Measurements from ENCODE around the gene EEF1G. TPM values are rescaled to one million over a fixed set of nuclear protein-coding genes. Genes with fewer than 3 reads are reported as not detected.

EEF1G gene
- total RNA-seq, 2 donors from 2014 or later = 707 to 1,175 TPM

GRCh38 chr11:62543680-62544444 lies 29.8 kb downstream of the EEF1G start:
- H3K27me3 ChIP-seq = no peaks in the 10 kb centered on the region
- H3K27ac ChIP-seq = peak overlapping the region; percentile 97 to 100
- no peak for TF ChIP-seq CTCF (IDR thresholded peaks at IDR 0.05)
- H3K36me3 ChIP-seq = no peaks in the 10 kb centered on the region
- DNase-seq (ENCODE audit: low spot score) = no peak
- peaks cover 2 to 82% of the 10 kb centered on the region in 2 donors for H3K4me1 ChIP-seq
- peak overlapping the region; percentile 93 to 97 for H3K4me3 ChIP-seq
- no peaks in the 10 kb centered on the region for H3K9me3 ChIP-seq

- Histone ChIP-seq H3K36me3 (no peaks in the 10 kb centered on the region), H3K27me3 (no peaks in the 10 kb centered on the region), H3K4me3 (peak overlapping the region; percentile 93 to 97), H3K9me3 (no peaks in the 10 kb centered on the region), H3K4me1 (peaks cover 2 to 82% of the 10 kb centered on the region in 2 donors), H3K27ac (peak overlapping the region; percentile 97 to 100)
- DNase-seq (ENCODE audit: low spot score) = peak; percentile 90
- TF ChIP-seq CTCF (IDR thresholded peaks at IDR 0.05) = peak; percentile 99 to 100
Measured at GRCh38 chr11:62542750-62543567, 30.7 kb downstream of the EEF1G start.

- no peak for TF ChIP-seq CTCF (IDR thresholded peaks at IDR 0.05)
- H3K4me3 ChIP-seq = peak overlapping the region; percentile 93 to 97
- H3K27ac ChIP-seq = peak overlapping the region; percentile 97 to 100
- H3K4me1 ChIP-seq = peaks cover 2 to 82% of the 10 kb centered on the region in 2 donors
- no peaks in the 10 kb centered on the region for H3K27me3 ChIP-seq
- no peaks in the 10 kb centered on the region for H3K36me3 ChIP-seq
- no peak for DNase-seq (ENCODE audit: low spot score)
- H3K9me3 ChIP-seq = no peaks in the 10 kb centered on the region
Measured at GRCh38 chr11:62542111-62542745, 31.5 kb downstream of the EEF1G start.

GRCh38 chr11:62540804-62541701 lies 32.6 kb downstream of the EEF1G start:
- peak overlapping the region; percentile 13 to 18 for H3K4me3 ChIP-seq
- H3K27me3 ChIP-seq = no peaks in the 10 kb centered on the region
- peaks cover 2 to 89% of the 10 kb centered on the region in 2 donors for H3K4me1 ChIP-seq
- TF ChIP-seq CTCF (IDR thresholded peaks at IDR 0.05) = no peak
- no peaks in the 10 kb centered on the region for H3K9me3 ChIP-seq
- H3K27ac ChIP-seq = peak overlapping the region; percentile 39 to 97
- DNase-seq (ENCODE audit: low spot score) = no peak
- peaks cover 6% of the 10 kb centered on the region for H3K36me3 ChIP-seq
